Measurements from ENCODE around the gene TBC1D22A.

The TBC1D22A gene

GRCh38 chr22:47206666-47207218 is 444.3 kb downstream of the TBC1D22A start:
- TF ChIP-seq, protein P1, sequence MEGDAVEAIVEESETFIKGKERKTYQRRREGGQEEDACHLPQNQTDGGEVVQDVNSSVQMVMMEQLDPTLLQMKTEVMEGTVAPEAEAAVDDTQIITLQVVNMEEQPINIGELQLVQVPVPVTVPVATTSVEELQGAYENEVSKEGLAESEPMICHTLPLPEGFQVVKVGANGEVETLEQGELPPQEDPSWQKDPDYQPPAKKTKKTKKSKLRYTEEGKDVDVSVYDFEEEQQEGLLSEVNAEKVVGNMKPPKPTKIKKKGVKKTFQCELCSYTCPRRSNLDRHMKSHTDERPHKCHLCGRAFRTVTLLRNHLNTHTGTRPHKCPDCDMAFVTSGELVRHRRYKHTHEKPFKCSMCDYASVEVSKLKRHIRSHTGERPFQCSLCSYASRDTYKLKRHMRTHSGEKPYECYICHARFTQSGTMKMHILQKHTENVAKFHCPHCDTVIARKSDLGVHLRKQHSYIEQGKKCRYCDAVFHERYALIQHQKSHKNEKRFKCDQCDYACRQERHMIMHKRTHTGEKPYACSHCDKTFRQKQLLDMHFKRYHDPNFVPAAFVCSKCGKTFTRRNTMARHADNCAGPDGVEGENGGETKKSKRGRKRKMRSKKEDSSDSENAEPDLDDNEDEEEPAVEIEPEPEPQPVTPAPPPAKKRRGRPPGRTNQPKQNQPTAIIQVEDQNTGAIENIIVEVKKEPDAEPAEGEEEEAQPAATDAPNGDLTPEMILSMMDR (IDR thresholded peaks at IDR 0.05; ENCODE audit: insufficient read depth, low read length, missing control alignments): no peak
- H3K4me3 ChIP-seq (ENCODE audit: low read depth, low read length): no peak overlapping the region
- ChIA-PET CTCF (no interaction called here), POLR2A (no interaction called here)
- DNase-seq (ENCODE audit: low read depth, low spot score): no peak

GRCh38 chr22:47207387-47207786 is 444.9 kb downstream of the TBC1D22A start:
- POLR2A ChIA-PET: no interaction called here

DNA sequence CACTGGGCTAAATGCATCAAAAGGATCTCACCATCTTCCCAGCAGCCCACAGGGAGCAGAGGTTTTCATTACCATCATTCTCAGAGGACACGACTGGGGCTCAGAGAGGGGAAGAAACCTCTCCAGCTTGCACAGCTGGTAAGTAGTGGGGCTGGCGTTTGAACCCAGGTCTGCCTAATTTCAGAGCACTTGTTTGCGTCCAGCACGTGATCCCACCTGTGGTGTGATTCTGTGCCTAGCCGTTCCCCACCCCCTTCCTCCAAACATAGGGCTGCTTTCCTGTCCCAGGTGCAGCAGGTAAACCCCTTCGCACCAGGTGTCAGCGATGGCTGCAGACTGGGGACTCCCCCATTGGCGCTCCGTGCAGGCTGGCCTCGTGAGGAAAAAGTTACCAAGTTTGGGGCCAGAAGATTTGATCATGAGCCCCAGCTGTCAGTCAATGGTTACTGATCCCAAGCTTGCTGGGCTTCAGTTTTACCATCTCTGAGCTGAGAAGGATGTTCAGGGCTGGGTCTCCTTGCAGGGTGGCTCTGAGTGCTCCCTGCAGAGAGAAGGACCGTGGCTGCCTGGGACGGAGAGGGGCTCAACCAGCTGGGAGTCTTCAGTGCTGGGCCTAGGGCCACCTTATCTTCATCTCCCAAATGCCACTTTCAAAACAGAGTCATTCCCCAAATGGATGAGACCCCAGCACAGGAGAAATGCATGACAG is 445.6 kb downstream of the TBC1D22A start:
- TF ChIP-seq, protein P1 (IDR thresholded peaks at IDR 0.05; ENCODE audit: insufficient read depth, low read length, missing control alignments): no peak
- ChIA-PET POLR2A (no interaction called here), CTCF (no interaction called here)
- DNase-seq (ENCODE audit: low read depth, low spot score): no peak
- no peak overlapping the region for H3K4me3 ChIP-seq (ENCODE audit: low read depth, low read length)

More at GRCh38 chr22:47207387-47207786, 444.9 kb downstream of the TBC1D22A start:
- no peak for DNase-seq (ENCODE audit: low read depth, low spot score)
- no peak overlapping the region for H3K4me3 ChIP-seq (ENCODE audit: low read depth, low read length)
- TF ChIP-seq, protein P1 (IDR thresholded peaks at IDR 0.05; ENCODE audit: insufficient read depth, low read length, missing control alignments): no peak
- CTCF ChIA-PET: no interaction called here

GRCh38 chr22:47208630-47209029 is 446.2 kb downstream of the TBC1D22A start:
- no peak for DNase-seq (ENCODE audit: low read depth, low spot score)
- no peak overlapping the region for H3K4me3 ChIP-seq (ENCODE audit: low read depth, low read length)
- TF ChIP-seq, protein P1 (IDR thresholded peaks at IDR 0.05; ENCODE audit: insufficient read depth, low read length, missing control alignments): no peak
- CTCF ChIA-PET: no interaction called here
- POLR2A ChIA-PET: no interaction called here

DNA sequence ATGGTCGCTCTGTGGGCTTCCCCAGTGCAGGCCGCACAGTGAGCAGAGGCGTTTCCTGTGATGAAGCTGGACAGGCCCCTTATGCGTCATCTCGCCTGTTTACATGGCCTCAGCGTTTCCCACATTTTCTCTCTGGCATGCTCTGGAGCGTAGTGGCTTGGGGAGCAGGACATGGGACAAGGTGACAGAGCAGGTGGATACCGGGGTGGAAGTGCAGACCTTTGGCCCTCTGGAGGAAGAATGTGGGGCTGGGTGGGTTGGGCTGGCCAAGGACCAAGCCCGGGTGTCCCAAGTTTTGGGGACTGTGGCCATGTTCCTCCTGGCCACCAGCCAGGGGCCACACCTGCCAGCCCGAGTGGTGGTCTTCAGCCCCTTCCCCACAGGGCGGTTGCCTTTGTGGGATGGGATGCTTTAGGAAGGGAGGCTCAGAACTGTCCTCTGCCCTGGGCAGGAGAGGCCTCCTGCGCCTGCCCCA is 446.6 kb downstream of the TBC1D22A start:
- no peak for DNase-seq (ENCODE audit: low read depth, low spot score)
- no peak overlapping the region for H3K4me3 ChIP-seq (ENCODE audit: low read depth, low read length)
- ChIA-PET POLR2A (no interaction called here), CTCF (no interaction called here)
- TF ChIP-seq, protein P1 (IDR thresholded peaks at IDR 0.05; ENCODE audit: insufficient read depth, low read length, missing control alignments): no peak

- DNase-seq (ENCODE audit: low read depth, low spot score): no peak
- CTCF ChIA-PET: no interaction called here
- no peak overlapping the region for H3K4me3 ChIP-seq (ENCODE audit: low read depth, low read length)
- POLR2A ChIA-PET: no interaction called here
- TF ChIP-seq, protein P1 (IDR thresholded peaks at IDR 0.05; ENCODE audit: insufficient read depth, low read length, missing control alignments): no peak
These were observed 447.1 kb downstream of the TBC1D22A start for GRCh38 chr22:47209547-47210023.
